Measurements from ENCODE around the gene ACSS3.

The ACSS3 gene

DNA sequence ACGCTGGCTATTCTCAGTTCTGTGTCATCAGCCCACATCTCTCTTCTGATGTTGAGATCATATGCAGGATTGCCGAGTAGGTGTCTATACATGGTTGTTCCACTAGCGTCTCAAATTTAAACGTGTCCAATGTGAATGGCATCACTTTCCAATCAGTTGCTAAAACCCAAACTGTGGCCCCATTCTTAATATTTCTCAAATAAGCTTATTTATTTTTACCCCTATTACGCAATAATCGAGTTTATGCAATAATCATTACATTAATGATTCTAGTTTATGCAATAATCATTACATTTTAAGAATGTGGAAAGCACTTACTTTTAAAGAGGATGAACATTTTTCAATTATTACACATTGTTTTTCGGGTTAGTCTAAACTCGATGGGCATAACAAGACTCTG, 47.8 kb downstream of the ACSS3 start:
- H2AK5ac ChIP-seq (ENCODE audit: low read length) = no peak overlapping the region
- no peak overlapping the region for H3K18ac ChIP-seq (ENCODE audit: low read length)
- H4K5ac ChIP-seq (ENCODE audit: low read length) = no peak overlapping the region
- H3K79me1 ChIP-seq (ENCODE audit: low read length) = peaks cover 3% of the 10 kb centered on the region
- no peaks in the 10 kb centered on the region for H3K79me2 ChIP-seq (ENCODE audit: control insufficient read depth, insufficient read depth, low read length)
- H3K23ac ChIP-seq (ENCODE audit: low read length) = no peak overlapping the region
- 100% methylated on average over 2 of the region's 8 CpGs for WGBS (ENCODE audit: extremely low coverage, insufficient coverage, low lambda C conversion rate)
- H2BK15ac ChIP-seq (replicated peaks; ENCODE audit: low read depth) = no peak overlapping the region
- H2BK120ac ChIP-seq (ENCODE audit: low read depth, low read length) = no peak overlapping the region
- H3K9ac ChIP-seq (ENCODE audit: low read length) = no peak overlapping the region
- H3K27ac ChIP-seq (ENCODE audit: low read depth, low read length) = no peak overlapping the region
- H3K56ac ChIP-seq (ENCODE audit: low read length) = no peak overlapping the region
- no peaks in the 10 kb centered on the region for H3K27me3 ChIP-seq (ENCODE audit: insufficient read depth, low read length, poor library complexity)
- no peak overlapping the region for H2BK5ac ChIP-seq (ENCODE audit: low read length)
- no peak overlapping the region for H3K4me3 ChIP-seq (ENCODE audit: low read length)
- H3K36me3 ChIP-seq (ENCODE audit: control insufficient read depth, insufficient read depth, low read length) = no peaks in the 10 kb centered on the region
- no peaks in the 10 kb centered on the region for H3K4me1 ChIP-seq (ENCODE audit: control insufficient read depth, low read depth, low read length)
- no peak for DNase-seq
- H3K4me2 ChIP-seq (ENCODE audit: low read length) = no peak overlapping the region
- no peak overlapping the region for H4K8ac ChIP-seq (ENCODE audit: low read depth, low read length)
- no peak overlapping the region for H3K4ac ChIP-seq (ENCODE audit: low read depth, low read length)

DNA sequence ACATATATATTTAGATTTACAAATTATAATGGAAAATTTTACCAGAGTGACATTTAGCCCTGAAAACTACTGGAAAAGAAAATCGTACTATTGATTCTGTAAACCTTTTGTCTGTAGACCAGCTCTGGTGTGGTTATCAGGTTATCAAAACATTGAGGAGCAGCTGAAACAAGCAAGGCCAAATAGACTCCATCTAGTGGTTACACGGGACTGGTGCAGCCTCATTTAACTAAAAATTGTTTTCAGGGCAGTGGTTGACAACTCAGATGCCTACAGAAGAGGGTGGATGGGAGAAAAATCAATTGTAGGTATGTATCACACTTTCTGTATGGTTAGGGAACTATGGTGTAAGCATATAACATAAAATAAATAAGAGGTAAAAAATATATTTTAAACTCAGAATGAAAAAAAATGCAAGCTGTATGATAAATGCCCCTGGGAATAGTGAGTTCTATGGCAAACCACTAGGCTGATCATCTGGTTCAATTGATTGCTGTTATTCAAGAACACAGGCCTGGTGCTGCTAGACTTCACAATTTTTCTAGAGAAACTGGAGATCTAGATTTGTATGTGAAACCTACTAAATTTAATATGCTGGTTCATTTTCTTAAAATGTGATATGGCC, 51.2 kb downstream of the ACSS3 start:
- Histone ChIP-seq H3K4me3 (ENCODE audit: low read length) (no peak overlapping the region), H3K9ac (ENCODE audit: low read length) (no peak overlapping the region), H3K79me2 (ENCODE audit: control insufficient read depth, insufficient read depth, low read length) (no peaks in the 10 kb centered on the region), H3K4me2 (ENCODE audit: low read length) (no peak overlapping the region), H2BK5ac (ENCODE audit: low read length) (no peak overlapping the region), H3K79me1 (ENCODE audit: low read length) (peaks cover 6% of the 10 kb centered on the region), H3K23ac (ENCODE audit: low read length) (no peak overlapping the region), H3K56ac (ENCODE audit: low read length) (no peak overlapping the region), H4K8ac (ENCODE audit: low read depth, low read length) (no peak overlapping the region), H2BK15ac (replicated peaks; ENCODE audit: low read depth) (no peak overlapping the region), H3K27me3 (ENCODE audit: insufficient read depth, low read length, poor library complexity) (no peaks in the 10 kb centered on the region), H3K18ac (ENCODE audit: low read length) (no peak overlapping the region), H3K4me1 (ENCODE audit: control insufficient read depth, low read depth, low read length) (no peaks in the 10 kb centered on the region), H2BK120ac (ENCODE audit: low read depth, low read length) (no peak overlapping the region), H3K4ac (ENCODE audit: low read depth, low read length) (no peak overlapping the region), H3K27ac (ENCODE audit: low read depth, low read length) (no peak overlapping the region), H2AK5ac (ENCODE audit: low read length) (no peak overlapping the region), H3K36me3 (ENCODE audit: control insufficient read depth, insufficient read depth, low read length) (no peaks in the 10 kb centered on the region), H4K5ac (ENCODE audit: low read length) (no peak overlapping the region)
- peak; percentile 84 for DNase-seq
- no CpG with 5 or more reads among the region's 2 CpGs for WGBS (ENCODE audit: extremely low coverage, insufficient coverage, low lambda C conversion rate)

DNA sequence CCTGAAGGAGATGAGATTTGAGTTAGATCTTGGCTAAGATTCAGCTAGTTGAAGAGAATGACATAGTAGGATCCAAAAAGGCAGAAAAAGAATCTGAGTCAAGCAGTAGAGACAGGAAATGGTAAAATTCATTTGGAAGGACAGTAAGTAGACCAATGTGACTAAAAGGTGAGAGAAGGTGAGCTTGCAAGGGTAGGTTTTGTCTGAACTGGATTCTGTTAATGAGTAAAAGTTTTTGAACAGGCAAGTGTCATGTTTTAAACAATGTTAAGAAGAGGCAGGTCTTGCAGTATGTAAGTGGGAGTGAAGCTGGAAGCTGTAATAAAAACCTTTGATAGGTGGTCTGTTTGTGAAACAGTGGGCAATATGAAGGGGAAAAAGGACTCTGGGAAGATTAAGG, 58.6 kb downstream of the ACSS3 start:
- no peaks in the 10 kb centered on the region for H3K27me3 ChIP-seq (ENCODE audit: insufficient read depth, low read length, poor library complexity)
- no peak overlapping the region for H2BK15ac ChIP-seq (replicated peaks; ENCODE audit: low read depth)
- H2AK5ac ChIP-seq (ENCODE audit: low read length) = no peak overlapping the region
- no peak overlapping the region for H3K23ac ChIP-seq (ENCODE audit: low read length)
- no peaks in the 10 kb centered on the region for H3K36me3 ChIP-seq (ENCODE audit: control insufficient read depth, insufficient read depth, low read length)
- no peak overlapping the region for H4K8ac ChIP-seq (ENCODE audit: low read depth, low read length)
- DNase-seq = no peak
- no peaks in the 10 kb centered on the region for H3K79me2 ChIP-seq (ENCODE audit: control insufficient read depth, insufficient read depth, low read length)
- H2BK120ac ChIP-seq (ENCODE audit: low read depth, low read length) = no peak overlapping the region
- H3K79me1 ChIP-seq (ENCODE audit: low read length) = peaks cover 3% of the 10 kb centered on the region
- no peaks in the 10 kb centered on the region for H3K4me1 ChIP-seq (ENCODE audit: control insufficient read depth, low read depth, low read length)
- no peak overlapping the region for H3K56ac ChIP-seq (ENCODE audit: low read length)
- H2BK5ac ChIP-seq (ENCODE audit: low read length) = no peak overlapping the region
- no peak overlapping the region for H3K4me2 ChIP-seq (ENCODE audit: low read length)
- H3K18ac ChIP-seq (ENCODE audit: low read length) = no peak overlapping the region
- H3K27ac ChIP-seq (ENCODE audit: low read depth, low read length) = no peak overlapping the region
- H3K4ac ChIP-seq (ENCODE audit: low read depth, low read length) = no peak overlapping the region
- no peak overlapping the region for H3K4me3 ChIP-seq (ENCODE audit: low read length)
- no peak overlapping the region for H4K5ac ChIP-seq (ENCODE audit: low read length)
- H3K9ac ChIP-seq (ENCODE audit: low read length) = no peak overlapping the region

DNA sequence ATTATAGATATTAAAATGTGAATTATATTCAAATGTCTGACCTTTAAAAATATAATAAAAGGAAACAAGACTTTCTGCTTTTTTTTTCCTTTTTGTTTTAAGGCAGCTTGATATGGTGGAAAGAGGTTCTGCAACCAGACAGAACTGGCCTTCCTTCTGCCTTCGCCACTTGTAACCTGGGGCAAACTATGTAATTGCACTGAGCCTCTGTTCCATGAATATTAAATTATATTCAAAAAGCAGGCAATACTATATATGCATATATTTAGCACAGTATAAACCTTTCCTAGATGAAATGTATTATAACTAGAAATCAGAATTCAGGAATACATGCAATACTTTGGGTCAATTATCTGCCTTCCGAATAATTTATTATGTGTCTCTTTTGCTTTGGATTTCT, 59.9 kb downstream of the ACSS3 start:
- Histone ChIP-seq H3K4ac (ENCODE audit: low read depth, low read length) (no peak overlapping the region), H3K36me3 (ENCODE audit: control insufficient read depth, insufficient read depth, low read length) (no peaks in the 10 kb centered on the region), H3K23ac (ENCODE audit: low read length) (no peak overlapping the region), H2BK5ac (ENCODE audit: low read length) (no peak overlapping the region), H3K27ac (ENCODE audit: low read depth, low read length) (no peak overlapping the region), H3K4me2 (ENCODE audit: low read length) (no peak overlapping the region), H4K8ac (ENCODE audit: low read depth, low read length) (no peak overlapping the region), H4K5ac (ENCODE audit: low read length) (no peak overlapping the region), H2AK5ac (ENCODE audit: low read length) (no peak overlapping the region), H3K56ac (ENCODE audit: low read length) (no peak overlapping the region), H3K79me2 (ENCODE audit: control insufficient read depth, insufficient read depth, low read length) (no peaks in the 10 kb centered on the region), H3K27me3 (ENCODE audit: insufficient read depth, low read length, poor library complexity) (no peaks in the 10 kb centered on the region), H3K4me3 (ENCODE audit: low read length) (no peak overlapping the region), H2BK120ac (ENCODE audit: low read depth, low read length) (no peak overlapping the region), H2BK15ac (replicated peaks; ENCODE audit: low read depth) (no peak overlapping the region), H3K4me1 (ENCODE audit: control insufficient read depth, low read depth, low read length) (no peaks in the 10 kb centered on the region), H3K79me1 (ENCODE audit: low read length) (peaks cover 2% of the 10 kb centered on the region), H3K9ac (ENCODE audit: low read length) (no peak overlapping the region), H3K18ac (ENCODE audit: low read length) (no peak overlapping the region)
- DNase-seq = no peak
- no CpG with 5 or more reads among the region's 2 CpGs for WGBS (ENCODE audit: extremely low coverage, insufficient coverage, low lambda C conversion rate)

DNA sequence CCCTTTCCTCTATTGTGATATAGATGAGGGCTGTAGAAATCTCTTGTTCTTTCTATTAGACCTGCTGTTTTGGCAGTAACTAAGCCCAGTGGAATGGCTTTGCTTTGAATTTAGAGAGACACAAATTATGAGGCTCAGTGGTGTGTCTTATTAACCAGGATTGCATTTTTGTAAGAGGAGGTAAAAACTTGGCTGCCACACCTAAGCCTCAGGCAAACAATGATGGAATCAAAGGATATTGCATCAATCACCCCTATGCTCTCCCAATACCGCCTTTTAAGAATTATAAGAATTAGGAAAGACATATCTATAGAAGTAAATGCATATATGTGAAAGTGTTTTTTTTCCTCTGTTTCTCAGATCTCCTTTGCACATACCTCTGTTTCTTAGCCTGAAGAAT, 63.3 kb downstream of the ACSS3 start:
- Histone ChIP-seq H3K79me1 (ENCODE audit: low read length) (no peaks in the 10 kb centered on the region), H3K4me3 (ENCODE audit: low read length) (no peak overlapping the region), H3K18ac (ENCODE audit: low read length) (no peak overlapping the region), H3K4me2 (ENCODE audit: low read length) (no peak overlapping the region), H3K9ac (ENCODE audit: low read length) (no peak overlapping the region), H3K4me1 (ENCODE audit: control insufficient read depth, low read depth, low read length) (no peaks in the 10 kb centered on the region), H3K23ac (ENCODE audit: low read length) (no peak overlapping the region), H3K79me2 (ENCODE audit: control insufficient read depth, insufficient read depth, low read length) (no peaks in the 10 kb centered on the region), H3K27ac (ENCODE audit: low read depth, low read length) (no peak overlapping the region), H4K5ac (ENCODE audit: low read length) (no peak overlapping the region), H2AK5ac (ENCODE audit: low read length) (no peak overlapping the region), H3K36me3 (ENCODE audit: control insufficient read depth, insufficient read depth, low read length) (no peaks in the 10 kb centered on the region), H4K8ac (ENCODE audit: low read depth, low read length) (no peak overlapping the region), H3K27me3 (ENCODE audit: insufficient read depth, low read length, poor library complexity) (no peaks in the 10 kb centered on the region), H2BK15ac (replicated peaks; ENCODE audit: low read depth) (no peak overlapping the region), H3K56ac (ENCODE audit: low read length) (no peak overlapping the region), H2BK5ac (ENCODE audit: low read length) (no peak overlapping the region), H2BK120ac (ENCODE audit: low read depth, low read length) (no peak overlapping the region), H3K4ac (ENCODE audit: low read depth, low read length) (no peak overlapping the region)
- no CpG with 5 or more reads among the region's 1 CpG for WGBS (ENCODE audit: extremely low coverage, insufficient coverage, low lambda C conversion rate)
- no peak for DNase-seq

DNA sequence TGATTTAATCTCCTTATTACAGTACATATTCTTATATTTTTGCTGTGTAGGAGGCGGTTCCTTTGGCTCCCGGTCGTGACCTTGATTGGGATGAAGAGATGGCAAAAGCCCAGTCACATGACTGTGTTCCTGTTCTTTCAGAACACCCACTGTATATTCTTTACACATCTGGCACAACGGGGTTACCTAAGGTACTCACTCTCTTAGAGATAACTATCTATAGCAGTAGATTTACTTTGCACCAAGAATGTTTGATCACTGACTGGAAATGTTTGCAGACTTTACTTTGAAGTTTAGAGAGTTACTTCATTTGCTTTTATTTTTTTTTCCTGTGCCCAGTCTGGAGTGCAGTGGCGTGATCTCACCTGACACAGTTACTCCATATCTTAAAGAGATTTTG, 65.2 kb downstream of the ACSS3 start:
- Histone ChIP-seq H3K4ac (ENCODE audit: low read depth, low read length) (no peak overlapping the region), H3K36me3 (ENCODE audit: control insufficient read depth, insufficient read depth, low read length) (no peaks in the 10 kb centered on the region), H3K18ac (ENCODE audit: low read length) (no peak overlapping the region), H4K8ac (ENCODE audit: low read depth, low read length) (no peak overlapping the region), H3K23ac (ENCODE audit: low read length) (no peak overlapping the region), H3K79me1 (ENCODE audit: low read length) (no peaks in the 10 kb centered on the region), H3K27ac (ENCODE audit: low read depth, low read length) (no peak overlapping the region), H3K4me3 (ENCODE audit: low read length) (no peak overlapping the region), H3K79me2 (ENCODE audit: control insufficient read depth, insufficient read depth, low read length) (no peaks in the 10 kb centered on the region), H3K4me1 (ENCODE audit: control insufficient read depth, low read depth, low read length) (no peaks in the 10 kb centered on the region), H3K4me2 (ENCODE audit: low read length) (no peak overlapping the region), H3K27me3 (ENCODE audit: insufficient read depth, low read length, poor library complexity) (no peaks in the 10 kb centered on the region), H2BK15ac (replicated peaks; ENCODE audit: low read depth) (no peak overlapping the region), H3K56ac (ENCODE audit: low read length) (no peak overlapping the region), H4K5ac (ENCODE audit: low read length) (no peak overlapping the region), H2BK120ac (ENCODE audit: low read depth, low read length) (no peak overlapping the region), H2BK5ac (ENCODE audit: low read length) (no peak overlapping the region), H2AK5ac (ENCODE audit: low read length) (no peak overlapping the region), H3K9ac (ENCODE audit: low read length) (no peak overlapping the region)
- DNase-seq = no peak
- WGBS (ENCODE audit: extremely low coverage, insufficient coverage, low lambda C conversion rate) = no CpG with 5 or more reads among the region's 5 CpGs

Data from mesendoderm (in vitro differentiated cells).